Muscle of leg (tissue), 16 donors: ENCODE data around the gene SRRM4. TPM values are rescaled to one million over a fixed set of nuclear protein-coding genes. Genes with fewer than 3 reads are reported as not detected.

Source experiments
- DNase-seq: peaks from one replicate; pipeline ENCODE4 v3.0.0; 2013
- H3K27ac ChIP-seq: one replicate; pipeline ENCODE4 v1.5.1; 2013; ENCODE audit warnings: mild to moderate bottlenecking, low read length, control low read depth
- H3K27me3 ChIP-seq: one replicate; pipeline ENCODE4 v1.6.1; 2013; ENCODE audit warnings: low read length; ENCODE audit not compliant: control insufficient read depth, insufficient read depth
- H3K36me3 ChIP-seq: one replicate; pipeline ENCODE4 v1.6.1; 2013; ENCODE audit warnings: low read length; ENCODE audit not compliant: control insufficient read depth, insufficient read depth
- H3K4me1 ChIP-seq: one replicate; pipeline ENCODE4 v1.6.1; 2013; ENCODE audit warnings: low read length; ENCODE audit not compliant: control insufficient read depth, insufficient read depth
- H3K4me3 ChIP-seq: one replicate; pipeline ENCODE4 v1.5.1; 2013; ENCODE audit warnings: low read length, control low read depth
- H3K9me3 ChIP-seq: replicated peaks from 2 replicates; pipeline ENCODE4 v1.6.1; 2013; ENCODE audit warnings: low read depth, low read length; ENCODE audit not compliant: control insufficient read depth
- WGBS: methylation state at CpG from one replicate; pipeline ENCODE4 v1.1.5; 2013; ENCODE audit warnings: missing lambda C conversion rate; ENCODE audit not compliant: insufficient coverage; 5-methylcytosine and 5-hydroxymethylcytosine counted together
- long read RNA-seq, 11 donors: transcript quantifications; one replicate each; lab custom pipeline, GENCODE V29; 2026
- polyA plus RNA-seq, 8 donors: library from polyadenylated mRNA; unstranded; fragments of 120-200 nt; gene quantifications; one replicate each; pipeline versions ENCODE4 v1.2.1 to v1.2.3, GENCODE V29; 2013; ENCODE audit warnings: inconsistent platforms in 1 of 8, low replicate concordance in 1 of 8; ENCODE audit not compliant: insufficient read length in 8 of 8, insufficient read depth in 1 of 8
- total RNA-seq: library from RNA; stranded (reverse); fragments of 120-200 nt; gene quantifications from one replicate; pipeline ENCODE4 v1.2.4, GENCODE V29; 2013

Gene SRRM4, protein sequence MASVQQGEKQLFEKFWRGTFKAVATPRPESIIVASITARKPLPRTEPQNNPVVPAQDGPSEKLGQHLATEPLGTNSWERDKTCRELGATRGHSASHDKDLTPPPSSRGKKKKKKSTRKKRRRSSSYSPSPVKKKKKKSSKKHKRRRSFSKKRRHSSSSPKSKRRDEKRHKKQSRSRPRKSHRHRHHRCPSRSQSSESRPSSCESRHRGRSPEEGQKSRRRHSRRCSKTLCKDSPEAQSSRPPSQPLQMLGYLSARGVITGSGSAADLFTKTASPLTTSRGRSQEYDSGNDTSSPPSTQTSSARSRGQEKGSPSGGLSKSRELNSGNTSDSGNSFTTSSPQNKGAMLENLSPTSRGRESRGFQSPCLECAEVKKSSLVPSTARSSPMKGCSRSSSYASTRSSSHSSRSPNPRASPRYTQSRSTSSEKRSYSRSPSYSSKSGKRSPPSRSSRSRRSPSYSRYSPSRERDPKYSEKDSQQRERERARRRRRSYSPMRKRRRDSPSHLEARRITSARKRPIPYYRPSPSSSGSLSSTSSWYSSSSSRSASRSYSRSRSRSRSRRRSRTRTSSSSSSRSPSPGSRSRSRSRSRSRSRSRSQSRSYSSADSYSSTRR
- 0.13 TPM for total RNA-seq
- polyA plus RNA-seq = under 1 TPM; 0.14 to 0.44 (median 0.23) TPM
- long read RNA-seq, donor 1 = 0 reads
- long read RNA-seq, donor 2 = 0 reads
- long read RNA-seq, donor 3 = 0 reads
- long read RNA-seq, donor 4 = 0 reads
- long read RNA-seq, donor 5 = 0 reads
- long read RNA-seq, donor 6 = 0 reads
- long read RNA-seq, donor 7 = 0 reads
- long read RNA-seq, donor 8 = 0 reads
- long read RNA-seq, donor 9 = 0 reads
- long read RNA-seq, donor 10 = 0 reads
- long read RNA-seq, donor 11 = 0 reads

DNA sequence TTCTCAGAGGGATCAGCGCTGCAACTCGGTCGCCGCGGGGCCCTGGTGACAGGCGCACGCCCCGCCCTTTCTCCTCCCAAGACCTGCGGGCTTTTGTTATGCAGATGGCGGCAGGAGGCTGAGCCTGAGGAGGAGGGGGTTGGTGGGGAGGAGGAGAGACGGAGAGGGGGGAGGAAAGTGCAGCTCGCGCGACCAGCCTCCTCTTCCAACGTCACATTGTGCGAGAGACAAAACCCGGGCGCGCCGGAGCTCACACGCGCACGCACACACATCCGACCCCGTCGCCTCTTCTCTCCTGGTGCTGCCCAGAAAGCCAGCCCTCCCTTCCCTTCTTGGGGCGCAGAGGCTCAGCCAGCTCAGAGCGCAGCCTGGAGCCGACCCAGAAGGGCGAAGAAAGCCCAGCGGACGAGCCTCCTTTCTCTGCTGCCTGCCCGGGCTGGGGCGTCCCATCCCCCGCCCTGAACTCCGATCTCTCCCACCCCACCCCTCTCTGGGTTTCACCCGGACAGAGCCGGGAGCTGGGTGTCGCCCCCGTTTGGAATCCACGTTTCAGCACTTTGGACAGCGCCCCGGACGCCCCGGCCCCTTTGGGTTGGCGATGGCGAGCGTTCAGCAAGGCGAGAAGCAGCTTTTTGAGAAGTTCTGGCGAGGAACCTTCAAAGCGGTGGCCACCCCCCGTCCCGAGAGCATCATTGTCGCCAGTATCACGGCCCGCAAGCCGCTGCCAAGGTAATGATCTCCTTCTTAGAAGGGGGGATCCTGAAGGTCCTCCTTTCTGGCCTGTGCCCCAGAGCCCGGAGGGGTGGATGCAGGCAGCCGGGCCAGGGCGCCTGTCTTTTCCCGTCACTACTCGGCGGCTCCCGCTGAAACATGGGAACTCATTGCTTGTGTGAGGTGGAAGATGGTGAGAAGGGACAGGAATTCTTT lies at the start of gene SRRM4:
Gene SRRM4, plus strand, starts transcription at position 257 of the 927 bp plus-strand sequence. Its CDS starts 342 bp downstream, at position 599.
- H3K36me3 ChIP-seq = no peaks in the 10 kb centered on the region
- peaks cover 34% of the 10 kb centered on the region for H3K27me3 ChIP-seq
- H3K4me1 ChIP-seq = peaks cover 20% of the 10 kb centered on the region
- no peaks in the 10 kb centered on the region for H3K9me3 ChIP-seq
- peak; percentile 41 for DNase-seq
- H3K4me3 ChIP-seq = peak within 1 kb of the TSS; percentile 13
- WGBS = under 1% methylated on average over 57 of the region's 64 CpGs
- H3K27ac ChIP-seq = no peak within 1 kb of the TSS

DNA sequence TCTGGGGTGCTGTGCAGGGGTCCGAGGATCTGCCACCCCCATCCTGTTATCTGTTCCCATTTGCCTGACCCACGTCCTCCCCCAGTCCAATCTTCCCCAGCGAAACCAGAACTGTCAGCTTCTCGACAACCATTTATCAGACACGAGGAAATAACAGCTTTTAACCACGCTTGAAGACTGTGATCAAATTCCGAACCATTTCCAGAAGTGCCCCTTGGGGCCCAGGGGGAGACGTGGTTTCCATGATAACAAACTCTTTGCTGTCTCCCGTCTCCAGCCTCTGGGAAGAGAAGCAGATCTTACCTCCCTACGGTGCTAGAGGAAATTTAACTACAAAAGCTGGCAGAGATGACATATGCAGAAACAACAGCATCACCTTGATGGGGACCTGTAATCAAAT lies 35.1 kb upstream of the SRRM4 start:
- Histone ChIP-seq H3K36me3 (no peaks in the 10 kb centered on the region), H3K4me3 (no peak overlapping the region), H3K4me1 (no peaks in the 10 kb centered on the region), H3K27me3 (no peaks in the 10 kb centered on the region), H3K9me3 (no peaks in the 10 kb centered on the region), H3K27ac (no peak overlapping the region)
- WGBS = 56% methylated on average over 7 of the region's 10 CpGs
- no peak for DNase-seq

DNA sequence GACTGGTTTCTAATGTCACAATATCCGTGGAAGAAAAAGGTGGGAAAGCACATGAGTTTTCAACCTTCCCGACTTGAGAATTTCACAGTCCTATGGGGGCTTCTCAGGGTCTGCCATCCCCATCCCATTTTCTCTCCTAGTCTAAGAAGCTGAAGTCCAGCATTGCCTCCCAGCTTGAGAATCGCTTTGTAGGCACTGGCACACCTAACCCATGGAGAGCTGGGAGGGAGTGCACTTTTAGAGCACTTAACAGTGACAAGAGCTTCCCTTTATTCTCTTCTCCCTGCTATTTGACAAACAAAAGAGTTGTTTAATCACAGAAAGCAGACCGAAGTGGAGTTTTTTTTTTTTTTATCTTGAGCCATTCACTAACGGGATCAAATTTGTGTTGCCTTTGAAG lies 22.8 kb upstream of the SRRM4 start:
- Histone ChIP-seq H3K27me3 (peaks cover 3% of the 10 kb centered on the region), H3K27ac (no peak overlapping the region), H3K9me3 (no peaks in the 10 kb centered on the region), H3K4me1 (no peaks in the 10 kb centered on the region), H3K4me3 (no peak overlapping the region), H3K36me3 (no peaks in the 10 kb centered on the region)
- no peak for DNase-seq
- WGBS = 30% methylated on average over 2 of the region's 5 CpGs

DNA sequence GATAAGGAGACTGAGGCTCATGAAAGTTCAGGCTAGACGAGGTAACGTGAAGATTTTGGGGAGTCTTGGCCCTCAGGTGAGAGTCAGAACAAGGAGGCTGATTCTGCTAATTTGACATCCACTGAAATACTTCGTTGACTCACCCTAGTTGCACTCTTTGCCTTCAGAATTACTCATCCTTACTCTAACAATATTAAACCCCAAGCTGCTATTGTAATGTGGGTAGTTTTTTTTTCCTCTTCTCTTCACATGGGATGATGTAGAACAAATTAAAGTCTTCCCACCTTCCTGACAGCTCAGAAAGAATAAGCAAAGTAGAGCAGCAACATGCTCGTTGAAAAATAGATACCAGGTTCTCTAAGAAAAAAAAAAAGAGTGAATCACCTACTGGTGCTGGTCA lies 22.0 kb upstream of the SRRM4 start:
- Histone ChIP-seq H3K4me3 (no peak overlapping the region), H3K4me1 (no peaks in the 10 kb centered on the region), H3K27me3 (peaks cover 3% of the 10 kb centered on the region), H3K27ac (no peak overlapping the region), H3K9me3 (no peaks in the 10 kb centered on the region), H3K36me3 (no peaks in the 10 kb centered on the region)
- no CpG with 5 or more reads among the region's 4 CpGs for WGBS
- DNase-seq = no peak

DNA sequence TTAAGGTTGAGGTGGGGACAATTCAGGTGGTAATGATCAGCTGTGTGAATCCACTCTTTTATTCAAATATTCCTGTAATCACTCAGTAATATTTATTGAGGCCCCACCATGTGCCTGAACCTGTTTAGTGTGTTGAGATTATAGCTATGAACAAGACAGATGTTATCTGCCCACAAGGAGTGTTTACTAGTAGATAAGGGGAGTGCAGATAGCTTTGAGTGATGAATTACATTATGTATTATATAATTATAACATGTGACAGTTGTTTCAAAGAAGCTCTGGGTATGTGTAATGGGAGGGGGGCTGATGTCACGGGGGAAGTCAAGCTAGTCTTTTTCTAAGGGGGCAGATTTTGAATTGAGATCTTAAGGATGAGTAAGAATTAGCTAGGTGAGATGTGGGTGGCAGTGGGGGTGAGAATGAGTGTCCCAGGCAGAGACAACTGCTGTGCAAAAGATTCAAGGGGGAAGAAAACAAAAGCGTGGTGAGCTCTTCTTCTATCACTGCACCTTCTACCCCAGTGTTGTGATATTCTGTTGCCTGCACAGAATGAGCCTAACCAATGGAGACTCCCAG lies 21.3 kb upstream of the SRRM4 start:
- Histone ChIP-seq H3K9me3 (no peaks in the 10 kb centered on the region), H3K4me3 (no peak overlapping the region), H3K27me3 (peaks cover 3% of the 10 kb centered on the region), H3K36me3 (no peaks in the 10 kb centered on the region), H3K4me1 (no peaks in the 10 kb centered on the region), H3K27ac (no peak overlapping the region)
- DNase-seq = no peak
- 73% methylated on average over 1 of the region's 2 CpGs for WGBS

DNA sequence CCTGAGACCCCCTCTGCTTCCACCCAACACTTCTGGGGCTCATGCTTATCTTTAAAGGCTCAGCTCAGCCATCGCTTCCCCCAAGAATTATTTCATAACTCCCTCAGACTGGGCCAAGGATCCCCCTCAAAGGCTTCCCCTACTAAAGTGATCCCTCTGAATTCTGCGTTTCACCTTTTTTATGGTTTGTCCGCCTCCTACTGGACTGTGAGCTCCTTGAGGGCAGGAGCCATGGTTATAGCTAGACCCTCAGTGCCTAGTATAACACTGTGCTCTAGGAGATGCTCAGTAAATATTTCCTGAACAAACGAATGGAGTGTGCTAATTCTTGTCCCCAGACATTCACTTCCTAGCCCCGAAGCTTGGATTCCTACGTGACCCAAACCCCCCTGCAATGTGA lies 20.5 kb upstream of the SRRM4 start:
- peaks cover 3% of the 10 kb centered on the region for H3K27me3 ChIP-seq
- no peak overlapping the region for H3K27ac ChIP-seq
- no peaks in the 10 kb centered on the region for H3K9me3 ChIP-seq
- no peaks in the 10 kb centered on the region for H3K4me1 ChIP-seq
- DNase-seq = no peak
- no peak overlapping the region for H3K4me3 ChIP-seq
- WGBS = 74% methylated on average over 6 of the region's 6 CpGs
- H3K36me3 ChIP-seq = no peaks in the 10 kb centered on the region

DNA sequence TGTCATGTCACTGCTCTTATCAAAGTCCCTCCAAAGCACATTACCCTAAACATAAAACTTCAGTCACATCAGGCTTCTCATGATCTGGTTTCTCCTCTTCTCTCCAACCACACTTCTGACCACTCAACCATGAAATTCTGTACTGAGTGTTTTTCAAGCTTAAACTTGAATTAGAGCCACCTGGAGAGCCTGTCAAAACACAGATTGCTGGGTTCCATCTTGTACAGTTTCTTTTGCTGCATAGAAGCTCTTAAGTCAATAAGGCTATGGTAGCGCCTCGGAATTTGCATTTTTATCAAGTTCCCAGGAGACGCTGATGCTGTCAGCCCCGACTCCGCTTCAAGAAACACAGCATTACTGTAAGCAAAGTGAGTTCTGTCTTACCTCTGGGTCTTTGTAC lies 16.4 kb upstream of the SRRM4 start:
- no peak for DNase-seq
- Histone ChIP-seq H3K4me3 (no peak overlapping the region), H3K4me1 (no peaks in the 10 kb centered on the region), H3K9me3 (no peaks in the 10 kb centered on the region), H3K27ac (no peak overlapping the region), H3K27me3 (peaks cover 3% of the 10 kb centered on the region), H3K36me3 (no peaks in the 10 kb centered on the region)
- WGBS = 90% methylated on average over 5 of the region's 5 CpGs

DNA sequence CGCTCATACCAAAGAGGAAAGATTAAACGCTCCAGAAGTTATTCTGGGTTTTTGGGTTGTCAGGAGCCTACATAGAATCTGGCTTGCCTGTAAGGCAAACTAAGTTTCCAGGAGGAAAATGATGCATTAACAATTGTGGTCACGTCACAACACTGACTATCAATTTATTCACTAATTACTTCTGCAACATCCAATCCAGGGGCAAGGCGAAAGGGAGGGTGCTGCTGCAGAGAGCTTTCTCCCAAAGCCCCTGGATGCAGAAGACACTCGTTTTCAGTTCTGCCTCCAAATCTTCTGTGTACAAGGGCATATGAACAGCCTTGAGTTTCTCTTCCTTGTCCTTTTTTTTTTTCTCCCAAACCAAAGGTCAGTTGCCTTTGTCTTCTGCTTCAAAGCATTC lies 10.5 kb upstream of the SRRM4 start:
- H3K4me3 ChIP-seq = no peak overlapping the region
- no peaks in the 10 kb centered on the region for H3K9me3 ChIP-seq
- WGBS = 61% methylated on average over 2 of the region's 5 CpGs
- H3K4me1 ChIP-seq = no peaks in the 10 kb centered on the region
- H3K27me3 ChIP-seq = no peaks in the 10 kb centered on the region
- no peak overlapping the region for H3K27ac ChIP-seq
- DNase-seq = no peak
- H3K36me3 ChIP-seq = no peaks in the 10 kb centered on the region

DNA sequence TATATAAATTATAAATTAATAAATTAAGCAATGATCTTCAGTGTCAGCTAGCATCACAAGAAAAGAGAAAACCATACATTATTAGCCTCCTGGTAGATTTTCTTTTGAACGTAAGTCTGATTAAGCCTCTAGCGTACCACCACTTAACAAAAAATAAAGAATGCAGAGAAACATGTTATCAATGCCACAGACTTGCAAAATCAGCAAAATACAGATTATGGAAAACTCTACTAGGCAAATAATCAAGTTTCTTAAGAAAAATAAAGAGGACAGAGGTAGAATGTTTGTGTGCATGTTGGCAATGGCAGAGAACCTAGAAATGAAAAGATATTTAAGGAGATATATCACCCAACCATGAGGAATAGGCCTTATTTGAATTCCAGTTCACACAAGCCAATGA lies 8.4 kb upstream of the SRRM4 start:
- H3K4me3 ChIP-seq = no peak overlapping the region
- no peaks in the 10 kb centered on the region for H3K36me3 ChIP-seq
- WGBS = no CpG with 5 or more reads among the region's 2 CpGs
- H3K4me1 ChIP-seq = no peaks in the 10 kb centered on the region
- H3K9me3 ChIP-seq = no peaks in the 10 kb centered on the region
- no peak overlapping the region for H3K27ac ChIP-seq
- DNase-seq = no peak
- H3K27me3 ChIP-seq = no peaks in the 10 kb centered on the region
